Gastrocnemius medialis (tissue), 4 donors: ENCODE measurements around the gene PRUNE2.

Source experiments
- POLR2A ChIP-seq, 2 donors: fragments of 450-650 bp; IDR thresholded peaks; one replicate each; pipeline ENCODE4 v1.6.1; 2017; ENCODE audit warnings: antibody characterized with exemption in 2 of 2, mild to moderate bottlenecking in 2 of 2, moderate library complexity in 2 of 2
- TF ChIP-seq, protein P1 (sequence below), 5 experiments: fragments of 450-650 bp in 3 of 5; fragments of 200-600 bp in 2 of 5; sonication (generic) in 2 of 5; IDR thresholded peaks in 4 of 5; conservative IDR thresholded peaks in 1 of 5; 1 replicate in 4 of 5; 2 replicates in 1 of 5; pipeline ENCODE4 v1.5.1; 2016 to 2019; ENCODE audit warnings: antibody characterized with exemption in 5 of 5, mild to moderate bottlenecking in 3 of 5, moderate library complexity in 3 of 5

DNA sequence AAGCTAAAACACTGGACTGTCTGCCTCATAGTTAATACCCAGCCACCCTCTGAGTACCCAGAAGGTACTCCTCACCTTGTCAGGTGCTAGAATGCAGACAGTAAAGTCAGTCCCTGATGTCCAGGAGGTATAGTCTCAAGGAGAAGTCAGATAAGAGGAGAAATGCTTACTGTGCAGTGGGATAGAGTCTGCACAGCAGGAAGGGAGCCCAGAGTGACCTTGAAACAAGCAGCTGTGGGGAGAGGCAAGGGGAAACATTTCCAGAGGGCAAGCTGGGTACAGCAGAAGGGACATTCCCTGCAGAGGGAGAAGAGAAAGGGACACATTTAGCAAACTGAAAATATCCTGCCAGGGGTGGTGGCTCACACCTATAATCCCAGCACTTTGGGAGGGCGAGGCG is 324.2 kb downstream of the PRUNE2 start:
- TF ChIP-seq, protein P1, sequence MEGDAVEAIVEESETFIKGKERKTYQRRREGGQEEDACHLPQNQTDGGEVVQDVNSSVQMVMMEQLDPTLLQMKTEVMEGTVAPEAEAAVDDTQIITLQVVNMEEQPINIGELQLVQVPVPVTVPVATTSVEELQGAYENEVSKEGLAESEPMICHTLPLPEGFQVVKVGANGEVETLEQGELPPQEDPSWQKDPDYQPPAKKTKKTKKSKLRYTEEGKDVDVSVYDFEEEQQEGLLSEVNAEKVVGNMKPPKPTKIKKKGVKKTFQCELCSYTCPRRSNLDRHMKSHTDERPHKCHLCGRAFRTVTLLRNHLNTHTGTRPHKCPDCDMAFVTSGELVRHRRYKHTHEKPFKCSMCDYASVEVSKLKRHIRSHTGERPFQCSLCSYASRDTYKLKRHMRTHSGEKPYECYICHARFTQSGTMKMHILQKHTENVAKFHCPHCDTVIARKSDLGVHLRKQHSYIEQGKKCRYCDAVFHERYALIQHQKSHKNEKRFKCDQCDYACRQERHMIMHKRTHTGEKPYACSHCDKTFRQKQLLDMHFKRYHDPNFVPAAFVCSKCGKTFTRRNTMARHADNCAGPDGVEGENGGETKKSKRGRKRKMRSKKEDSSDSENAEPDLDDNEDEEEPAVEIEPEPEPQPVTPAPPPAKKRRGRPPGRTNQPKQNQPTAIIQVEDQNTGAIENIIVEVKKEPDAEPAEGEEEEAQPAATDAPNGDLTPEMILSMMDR (IDR thresholded peaks at IDR 0.05 in 4 of 5, conservative IDR thresholded peaks at IDR 0.05 in 1 of 5), result no peak
- no peak for TF ChIP-seq POLR2A (IDR thresholded peaks at IDR 0.05)
